GM12878 (cell line): ENCODE results near the gene SOST.

Experiments
- CHD2 ChIP-seq: IDR thresholded peaks from 2 replicates; pipeline ENCODE4 v1.6.1; 2011; ENCODE audit warnings: low read depth, low read length, improper control_type of control experiment, borderline replicate concordance
- CTCF ChIP-seq, 3 experiments: IDR thresholded peaks in 2 of 3; conservative IDR thresholded peaks in 1 of 3; 2 replicates each; pipeline ENCODE4 v1.5.1; 2011; ENCODE audit warnings: low read depth in 3 of 3, low read length in 3 of 3, mild to moderate bottlenecking in 3 of 3, control low read depth in 2 of 3, moderate library complexity in 2 of 3, inconsistent platforms in 1 of 3, mixed read lengths in 1 of 3; ENCODE audit not compliant: control insufficient read depth in 2 of 3, insufficient read depth in 1 of 3; ENCODE audit errors: extremely low read depth in 1 of 3
- ESRRA ChIP-seq: IDR thresholded peaks from 2 replicates; pipeline ENCODE4 v1.6.1; 2012; ENCODE audit warnings: mild to moderate bottlenecking, low read length, improper control_type of control experiment
- IRF3 ChIP-seq: fragments of 450-650 bp; IDR thresholded peaks from 2 replicates; pipeline ENCODE4 v1.6.1; 2014; ENCODE audit warnings: mild to moderate bottlenecking
- MAX ChIP-seq: IDR thresholded peaks from 2 replicates; pipeline ENCODE4 v1.6.1; 2012; ENCODE audit warnings: low read depth, low read length, improper control_type of control experiment
- NR2C2 ChIP-seq: IDR thresholded peaks from 2 replicates; pipeline ENCODE4 v1.6.1; 2011; ENCODE audit warnings: borderline replicate concordance, low read depth; ENCODE audit not compliant: control insufficient read depth, insufficient read length
- PKNOX1 ChIP-seq: fragments of 450-650 bp; IDR thresholded peaks from 2 replicates; pipeline ENCODE4 v1.6.1; 2016; ENCODE audit warnings: mild to moderate bottlenecking
- POLR2A ChIP-seq: IDR thresholded peaks from 2 replicates; pipeline ENCODE4 v1.6.1; 2011; ENCODE audit warnings: low read depth, mild to moderate bottlenecking, low read length
- POLR2AphosphoS5 ChIP-seq: IDR thresholded peaks from 2 replicates; pipeline ENCODE4 v1.6.1; 2011; ENCODE audit warnings: mild to moderate bottlenecking, low read length, inconsistent platforms
- RELB ChIP-seq: fragments of 450-650 bp; IDR thresholded peaks from 2 replicates; pipeline ENCODE4 v1.6.1; 2017; ENCODE audit warnings: low read depth, mild to moderate bottlenecking, moderate library complexity
- SIX5 ChIP-seq: IDR thresholded peaks from 2 replicates; pipeline ENCODE4 v1.6.1; 2011; ENCODE audit warnings: mild to moderate bottlenecking, low read depth, low read length, moderate library complexity; ENCODE audit not compliant: severe bottlenecking
- ZBTB33 ChIP-seq: fragments of 450-650 bp; IDR thresholded peaks from 2 replicates; pipeline ENCODE4 v1.6.1; 2017; ENCODE audit warnings: mild to moderate bottlenecking
- ZZZ3 ChIP-seq: IDR thresholded peaks from 2 replicates; pipeline ENCODE4 v1.6.1; 2011; ENCODE audit warnings: low read depth; ENCODE audit not compliant: control insufficient read depth, insufficient read length
- TF ChIP-seq, protein P1 (sequence below): IDR thresholded peaks from 2 replicates; pipeline ENCODE4 v1.6.1; 2012; ENCODE audit warnings: mild to moderate bottlenecking, low read depth, low read length

- no peak for TF ChIP-seq NR2C2
- no peak for TF ChIP-seq ZBTB33
- TF ChIP-seq CTCF (IDR thresholded peaks at IDR 0.05 in 2 of 3, conservative IDR thresholded peaks at IDR 0.05 in 1 of 3; ENCODE audit: control insufficient read depth in 2 of 3, extremely low read depth in 1 of 3, insufficient read depth in 1 of 3, low read depth in 3 of 3, low read length in 3 of 3) = no peak
- TF ChIP-seq, protein P1, sequence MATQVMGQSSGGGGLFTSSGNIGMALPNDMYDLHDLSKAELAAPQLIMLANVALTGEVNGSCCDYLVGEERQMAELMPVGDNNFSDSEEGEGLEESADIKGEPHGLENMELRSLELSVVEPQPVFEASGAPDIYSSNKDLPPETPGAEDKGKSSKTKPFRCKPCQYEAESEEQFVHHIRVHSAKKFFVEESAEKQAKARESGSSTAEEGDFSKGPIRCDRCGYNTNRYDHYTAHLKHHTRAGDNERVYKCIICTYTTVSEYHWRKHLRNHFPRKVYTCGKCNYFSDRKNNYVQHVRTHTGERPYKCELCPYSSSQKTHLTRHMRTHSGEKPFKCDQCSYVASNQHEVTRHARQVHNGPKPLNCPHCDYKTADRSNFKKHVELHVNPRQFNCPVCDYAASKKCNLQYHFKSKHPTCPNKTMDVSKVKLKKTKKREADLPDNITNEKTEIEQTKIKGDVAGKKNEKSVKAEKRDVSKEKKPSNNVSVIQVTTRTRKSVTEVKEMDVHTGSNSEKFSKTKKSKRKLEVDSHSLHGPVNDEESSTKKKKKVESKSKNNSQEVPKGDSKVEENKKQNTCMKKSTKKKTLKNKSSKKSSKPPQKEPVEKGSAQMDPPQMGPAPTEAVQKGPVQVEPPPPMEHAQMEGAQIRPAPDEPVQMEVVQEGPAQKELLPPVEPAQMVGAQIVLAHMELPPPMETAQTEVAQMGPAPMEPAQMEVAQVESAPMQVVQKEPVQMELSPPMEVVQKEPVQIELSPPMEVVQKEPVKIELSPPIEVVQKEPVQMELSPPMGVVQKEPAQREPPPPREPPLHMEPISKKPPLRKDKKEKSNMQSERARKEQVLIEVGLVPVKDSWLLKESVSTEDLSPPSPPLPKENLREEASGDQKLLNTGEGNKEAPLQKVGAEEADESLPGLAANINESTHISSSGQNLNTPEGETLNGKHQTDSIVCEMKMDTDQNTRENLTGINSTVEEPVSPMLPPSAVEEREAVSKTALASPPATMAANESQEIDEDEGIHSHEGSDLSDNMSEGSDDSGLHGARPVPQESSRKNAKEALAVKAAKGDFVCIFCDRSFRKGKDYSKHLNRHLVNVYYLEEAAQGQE = no peak
- TF ChIP-seq SIX5 = no peak
- TF ChIP-seq POLR2AphosphoS5 = no peak
- TF ChIP-seq CHD2 = no peak
- no peak for TF ChIP-seq ZZZ3
- no peak for TF ChIP-seq RELB
- TF ChIP-seq PKNOX1 = no peak
- TF ChIP-seq POLR2A = no peak
- TF ChIP-seq IRF3 = no peak
- no peak for TF ChIP-seq ESRRA
- no peak for TF ChIP-seq MAX
These were observed 36.9 kb downstream of the SOST start for GRCh38 chr17:43721537-43722268.
